ENCODE results near the gene CD19. TPM values are rescaled to one million over a fixed set of nuclear protein-coding genes. Genes with fewer than 3 reads are reported as not detected.
"Not testable (repeated sequence)": the region's sequence is repeated elsewhere in the genome, so short reads cannot be mapped to it uniquely, and the experiment has no call there.

Gene CD19
- total and polyA plus RNA-seq, 7 experiments from 2014 or later: 0.22 to 3.0 (median 0.40) TPM

GRCh38 chr16:28967156-28967555, 35.4 kb downstream of the CD19 start:
- no peaks in the 10 kb centered on the region for H3K27me3 Mint-ChIP-seq
- H3K27ac Mint-ChIP-seq: peak overlapping the region in 1 of 9 donors; percentile 43
- POLR2A ChIA-PET: interaction anchor here (0.6 kb wide), 2 partner anchors 113 to 122 kb away, joined by 3 read pairs; no protein-coding TSS in a partner anchor

GRCh38 chr16:28969696-28970095, 37.9 kb downstream of the CD19 start:
- H3K9me3 ChIP-seq (ENCODE audit: control insufficient read depth in 2 of 3, low read length in 3 of 3); H3K27me3 ChIP-seq (ENCODE audit: control insufficient read depth in 2 of 2, insufficient read depth in 2 of 2, low read length in 2 of 2); H3K36me3 Mint-ChIP-seq; intact Hi-C loops (cut with micrococcal nuclease); CTCF ChIA-PET; H3K4me3 ChIP-seq (ENCODE audit: low read length); H3K27me3 Mint-ChIP-seq; ATAC-seq; DNase-seq; H3K27ac ChIP-seq (ENCODE audit: low read depth, low read length); H3K4me3 Mint-ChIP-seq; H3K4me1 ChIP-seq (ENCODE audit: control insufficient read depth in 2 of 2, insufficient read depth in 2 of 2, low read length in 2 of 2); H3K9me3 Mint-ChIP-seq: not testable (repeated sequence)
- peaks cover 0 to 16% (median under 1%) of the 10 kb centered on the region in 3 experiments for H3K36me3 ChIP-seq (ENCODE audit: control insufficient read depth in 2 of 3, insufficient read depth in 3 of 3, low read length in 3 of 3)
- POLR2A ChIA-PET: interaction anchor here (1.0 to 1.7 kb wide), 3 partner anchors 9 to 18 kb away, joined by 3 to 6 read pairs (median 4); no protein-coding TSS in a partner anchor
- H3K27ac Mint-ChIP-seq: peak overlapping the region in 1 of 9 donors; percentile 48
- H3K4me1 Mint-ChIP-seq: peaks cover 4 to 12% (median 10%) of the 10 kb centered on the region in 7 donors

More at GRCh38 chr16:28967156-28967555, 35.4 kb downstream of the CD19 start:
- Histone ChIP-seq H3K27ac (ENCODE audit: low read depth, low read length) (no peak overlapping the region), H3K27me3 (ENCODE audit: control insufficient read depth in 2 of 2, insufficient read depth in 2 of 2, low read length in 2 of 2) (no peaks in the 10 kb centered on the region), H3K4me3 (ENCODE audit: low read length) (no peak overlapping the region), H3K4me1 (ENCODE audit: control insufficient read depth in 2 of 2, insufficient read depth in 2 of 2, low read length in 2 of 2) (no peaks in the 10 kb centered on the region), H3K36me3 (ENCODE audit: control insufficient read depth in 2 of 3, insufficient read depth in 3 of 3, low read length in 3 of 3) (peaks cover 0 to 36% (median 6%) of the 10 kb centered on the region in 3 experiments), H3K9me3 (ENCODE audit: control insufficient read depth in 2 of 3, low read length in 3 of 3) (no peaks in the 10 kb centered on the region)
- DNase-seq (no peak), ATAC-seq (no peak)
- Mint-ChIP-seq H3K36me3 (peaks cover 0 to 22% (median 8%) of the 10 kb centered on the region in 5 donors), H3K9me3 (no peaks in the 10 kb centered on the region), H3K4me1 (no peaks in the 10 kb centered on the region), H3K4me3 (no peak overlapping the region)
- CTCF ChIA-PET: interaction anchor here (1.8 kb wide), 1 partner anchor 10 kb away, joined by 6 read pairs; no protein-coding TSS in a partner anchor
- intact Hi-C loops (cut with micrococcal nuclease): no loop called here

DNA sequence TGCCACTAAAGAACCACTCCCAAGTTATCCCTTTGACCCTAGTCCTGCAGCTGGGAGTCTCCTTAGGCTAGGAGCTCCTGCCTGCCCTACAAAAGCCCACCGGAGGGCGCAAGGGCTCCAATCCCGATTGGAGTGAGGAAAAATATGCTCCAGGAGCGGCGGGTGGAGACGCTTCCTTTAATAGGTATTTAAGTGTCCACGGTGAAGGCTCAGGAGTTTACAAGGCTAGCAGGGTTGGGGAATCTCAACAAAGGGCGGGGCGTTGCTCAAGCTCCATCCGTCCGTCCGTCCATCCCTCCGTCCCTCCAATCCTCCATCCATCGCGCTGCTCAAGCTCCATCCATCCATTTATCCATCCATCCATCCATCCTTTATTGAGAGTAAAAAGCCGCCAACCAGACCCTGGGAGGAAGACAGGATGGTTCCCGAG, 42.3 kb downstream of the CD19 start:
- ATAC-seq (peak; percentile 3), DNase-seq (peak in 1 of 9 donors; percentile 42)
- Histone ChIP-seq H3K9me3 (ENCODE audit: control insufficient read depth in 2 of 3, low read length in 3 of 3) (no peaks in the 10 kb centered on the region), H3K4me1 (ENCODE audit: control insufficient read depth in 2 of 2, insufficient read depth in 2 of 2, low read length in 2 of 2) (peaks cover 5 to 12% of the 10 kb centered on the region in 2 donors), H3K27ac (ENCODE audit: low read depth, low read length) (peak overlapping the region; percentile 75), H3K36me3 (ENCODE audit: control insufficient read depth in 2 of 3, insufficient read depth in 3 of 3, low read length in 3 of 3) (peaks cover 0 to 21% (median 0%) of the 10 kb centered on the region in 3 experiments), H3K27me3 (ENCODE audit: control insufficient read depth in 2 of 2, insufficient read depth in 2 of 2, low read length in 2 of 2) (no peaks in the 10 kb centered on the region), H3K4me3 (ENCODE audit: low read length) (peak overlapping the region; percentile 80)
- Mint-ChIP-seq H3K4me1 (peaks cover 30 to 48% (median 41%) of the 10 kb centered on the region in 7 donors), H3K27me3 (no peaks in the 10 kb centered on the region), H3K4me3 (peak overlapping the region; percentile 96 to 99 (median 98)), H3K9me3 (peaks cover 0 to 4% (median 0%) of the 10 kb centered on the region in 11 donors), H3K36me3 (peaks cover 0 to 13% (median 6%) of the 10 kb centered on the region in 5 donors), H3K27ac (peak overlapping the region; percentile 91 to 99 (median 96))
- CTCF ChIA-PET: interaction anchor here (0.6 to 1.8 kb wide), 8 partner anchors 10 to 420 kb away, joined by 3 to 7 read pairs (median 5); partner anchors contain the start of gene SGF29
- POLR2A ChIA-PET: interaction anchor here (0.6 to 8.9 kb wide), 13 partner anchors 12 to 110 kb away, joined by 3 to 143 read pairs (median 5); partner anchors contain the start of genes LAT, NFATC2IP and SH2B1
- intact Hi-C loops (cut with micrococcal nuclease): loop anchor here in 1 of 2 donors (1.0 to 2.0 kb wide), 4 partner anchors 14 to 51 kb away; partner anchors contain the start of gene RABEP2

DNA sequence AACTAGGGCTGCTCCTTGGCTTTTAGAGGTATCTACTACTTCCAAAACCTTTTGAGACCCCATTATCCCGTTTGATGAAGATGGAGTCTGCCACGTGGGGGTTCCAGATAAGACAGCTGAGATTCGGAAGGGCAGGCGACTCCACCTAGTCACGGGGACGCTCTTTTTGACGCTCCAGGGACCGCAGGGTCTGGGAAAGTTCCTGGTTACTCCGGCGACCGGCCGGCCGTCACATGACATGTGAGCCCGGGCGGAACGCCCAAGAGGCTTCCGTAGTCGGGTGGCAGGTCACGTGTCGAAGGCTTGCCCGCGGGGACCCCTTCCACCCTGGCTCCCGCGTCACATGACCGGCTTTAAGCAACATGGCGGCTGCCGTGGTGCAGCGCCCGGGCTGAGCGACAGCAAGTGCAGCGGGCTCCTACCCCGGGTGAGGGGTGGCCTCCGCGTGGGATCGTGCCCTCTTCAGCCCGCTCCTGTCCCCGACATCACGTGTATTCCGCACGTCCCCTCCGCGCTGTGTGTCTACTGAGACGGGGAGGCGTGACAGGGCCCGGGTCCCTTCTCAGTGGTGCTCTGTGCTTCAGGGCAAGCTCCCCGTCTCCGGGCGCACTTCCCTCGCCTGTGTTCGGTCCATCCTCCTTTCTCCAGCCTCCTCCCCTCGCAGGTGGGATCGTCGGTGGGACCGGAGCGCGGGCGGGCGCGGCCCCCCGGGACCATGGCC, 42.8 kb downstream of the CD19 start, which contains the start of gene SPNS1:
SPNS1 (plus strand) TSS at position 342 of the 721 bp plus-strand sequence; CDS start at position 716, 374 bp downstream.
- Mint-ChIP-seq H3K9me3 (peaks cover 0 to 4% (median 0%) of the 10 kb centered on the region in 11 donors), H3K4me3 (peak within 1 kb of the TSS; percentile 96 to 99 (median 98)), H3K4me1 (peaks cover 30 to 48% (median 41%) of the 10 kb centered on the region in 7 donors), H3K36me3 (peaks cover 0 to 13% (median 6%) of the 10 kb centered on the region in 5 donors), H3K27me3 (no peaks in the 10 kb centered on the region), H3K27ac (peak within 1 kb of the TSS; percentile 91 to 99 (median 96))
- Histone ChIP-seq H3K4me1 (ENCODE audit: control insufficient read depth in 2 of 2, insufficient read depth in 2 of 2, low read length in 2 of 2) (peaks cover 5 to 12% of the 10 kb centered on the region in 2 donors), H3K9me3 (ENCODE audit: control insufficient read depth in 2 of 3, low read length in 3 of 3) (no peaks in the 10 kb centered on the region), H3K4me3 (ENCODE audit: low read length) (peak within 1 kb of the TSS; percentile 80), H3K27me3 (ENCODE audit: control insufficient read depth in 2 of 2, insufficient read depth in 2 of 2, low read length in 2 of 2) (no peaks in the 10 kb centered on the region), H3K36me3 (ENCODE audit: control insufficient read depth in 2 of 3, insufficient read depth in 3 of 3, low read length in 3 of 3) (peaks cover 0 to 27% (median 0%) of the 10 kb centered on the region in 3 experiments), H3K27ac (ENCODE audit: low read depth, low read length) (peak within 1 kb of the TSS; percentile 75)
- ChIA-PET CTCF (interaction anchor here (1.1 to 1.8 kb wide), 6 partner anchors 9 to 36 kb away, joined by 3 to 7 read pairs (median 5); no protein-coding TSS in a partner anchor), POLR2A (interaction anchor here (0.6 to 8.9 kb wide), 12 partner anchors 12 to 595 kb away, joined by 3 to 143 read pairs (median 5); partner anchors contain the start of genes LAT, NFATC2IP and SH2B1)
- DNase-seq (peak; percentile 77 to 96 (median 87)), ATAC-seq (peak; percentile 95)
- intact Hi-C loops (cut with micrococcal nuclease): loop anchor here in 1 of 2 donors (1.0 to 2.0 kb wide), 4 partner anchors 14 to 50 kb away; partner anchors contain the start of gene RABEP2

DNA sequence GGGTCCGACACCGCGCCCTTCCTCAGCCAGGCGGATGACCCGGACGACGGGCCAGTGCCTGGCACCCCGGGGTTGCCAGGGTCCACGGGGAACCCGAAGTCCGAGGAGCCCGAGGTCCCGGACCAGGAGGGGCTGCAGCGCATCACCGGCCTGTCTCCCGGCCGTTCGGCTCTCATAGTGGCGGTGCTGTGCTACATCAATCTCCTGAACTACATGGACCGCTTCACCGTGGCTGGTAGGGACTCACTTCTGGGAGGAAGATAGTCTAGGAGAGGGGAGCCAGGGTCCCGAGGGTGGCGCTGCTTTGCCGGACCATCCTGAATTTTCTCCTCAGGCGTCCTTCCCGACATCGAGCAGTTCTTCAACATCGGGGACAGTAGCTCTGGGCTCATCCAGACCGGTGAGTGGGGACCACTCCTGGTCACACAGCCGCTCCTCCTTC, 43.4 kb downstream of the CD19 start:
- H3K27me3 ChIP-seq (ENCODE audit: control insufficient read depth in 2 of 2, insufficient read depth in 2 of 2, low read length in 2 of 2): no peaks in the 10 kb centered on the region
- ChIA-PET CTCF (interaction anchor here (1.8 kb wide), 1 partner anchor 9 kb away, joined by 5 read pairs; no protein-coding TSS in a partner anchor), POLR2A (interaction anchor here (1.4 to 8.9 kb wide), 5 partner anchors 11 to 54 kb away, joined by 5 to 143 read pairs (median 8); partner anchors contain the start of genes LAT and NFATC2IP)
- peak overlapping the region; percentile 96 to 99 (median 98) for H3K4me3 Mint-ChIP-seq
- H3K9me3 ChIP-seq (ENCODE audit: control insufficient read depth in 2 of 3, low read length in 3 of 3): no peaks in the 10 kb centered on the region
- H3K4me1 ChIP-seq (ENCODE audit: control insufficient read depth in 2 of 2, insufficient read depth in 2 of 2, low read length in 2 of 2): peaks cover 5 to 12% of the 10 kb centered on the region in 2 donors
- intact Hi-C loops (cut with micrococcal nuclease): loop anchor here in 1 of 2 donors (2.0 kb wide), 2 partner anchors 50 kb away; partner anchors contain the start of gene RABEP2
- peaks cover 0 to 27% (median 0%) of the 10 kb centered on the region in 3 experiments for H3K36me3 ChIP-seq (ENCODE audit: control insufficient read depth in 2 of 3, insufficient read depth in 3 of 3, low read length in 3 of 3)
- H3K4me1 Mint-ChIP-seq: peaks cover 30 to 48% (median 41%) of the 10 kb centered on the region in 7 donors
- no peaks in the 10 kb centered on the region for H3K27me3 Mint-ChIP-seq
- H3K27ac Mint-ChIP-seq: peak overlapping the region; percentile 86 to 96 (median 91)
- peaks cover 0 to 4% (median 0%) of the 10 kb centered on the region in 11 donors for H3K9me3 Mint-ChIP-seq
- no peak for DNase-seq
- ATAC-seq: peak; percentile 3
- H3K4me3 ChIP-seq (ENCODE audit: low read length): peak overlapping the region; percentile 80
- peak overlapping the region; percentile 75 for H3K27ac ChIP-seq (ENCODE audit: low read depth, low read length)
- H3K36me3 Mint-ChIP-seq: peaks cover 0 to 13% (median 6%) of the 10 kb centered on the region in 5 donors

Data from naive thymus-derived CD4-positive, alpha-beta T cell (primary cell).